Dedifferentiated amniotic fluid mesenchymal stem cell (primary cell): Measurements from ENCODE around the gene MRPS11.
"Not testable (repeated sequence)": the region's sequence is repeated elsewhere in the genome, so short reads cannot be mapped to it uniquely, and the experiment has no call there.

Experiments
- DNase-seq: peaks from one replicate; pipeline ENCODE4 v3.0.0-alpha.2; 2016; ENCODE audit errors: extremely low spot score

MRPS11 gene

DNA sequence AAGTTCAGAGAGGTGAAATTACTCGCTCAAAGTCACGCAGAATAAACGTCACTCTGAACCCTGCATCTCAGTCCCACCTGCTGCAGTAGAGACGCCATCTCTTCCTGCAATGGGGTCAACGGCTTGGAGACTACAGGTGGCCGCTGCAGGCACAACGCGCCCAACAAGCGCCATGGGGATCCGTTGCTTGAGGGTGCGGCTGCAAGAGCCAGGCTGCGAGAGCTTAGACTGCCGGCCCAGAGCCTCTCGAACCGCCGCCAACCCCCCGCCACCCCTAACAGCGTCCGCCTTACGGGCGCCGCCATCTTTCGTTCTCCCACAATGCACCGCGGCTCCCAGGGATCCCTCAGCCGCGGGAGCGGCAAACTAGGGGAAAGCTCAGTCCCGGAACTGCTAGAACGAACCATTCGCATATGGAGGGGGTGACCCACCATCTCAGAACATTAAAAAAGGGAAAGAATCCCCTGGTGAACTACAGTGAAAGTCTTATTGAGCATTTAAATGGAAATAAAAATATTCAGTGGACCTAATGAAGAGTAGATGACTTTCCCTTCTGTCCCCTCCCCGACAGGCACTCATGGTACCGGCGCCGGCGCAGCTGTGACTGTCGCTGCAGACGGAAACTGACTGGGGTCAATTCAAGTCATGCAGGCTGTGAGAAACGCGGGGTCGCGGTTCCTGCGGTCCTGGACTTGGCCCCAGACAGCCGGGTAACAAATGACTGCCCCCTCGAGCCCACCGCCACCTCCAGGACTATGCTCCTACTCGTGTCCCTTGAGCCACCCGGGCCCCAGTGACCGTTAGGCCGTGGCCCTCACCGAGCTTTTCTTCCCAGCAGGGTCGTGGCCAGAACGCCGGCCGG is at the start of gene MRPS11, which contains the start of gene MRPL46:
MRPS11 (plus strand) TSS at position 636 of the 862 bp plus-strand sequence; CDS start at position 646, 10 bp downstream.
MRPL46 (minus strand) TSS at position 316 of the 862 bp plus-strand sequence; CDS start at position 305, 11 bp downstream.
- peak; percentile 86 for DNase-seq

DNA sequence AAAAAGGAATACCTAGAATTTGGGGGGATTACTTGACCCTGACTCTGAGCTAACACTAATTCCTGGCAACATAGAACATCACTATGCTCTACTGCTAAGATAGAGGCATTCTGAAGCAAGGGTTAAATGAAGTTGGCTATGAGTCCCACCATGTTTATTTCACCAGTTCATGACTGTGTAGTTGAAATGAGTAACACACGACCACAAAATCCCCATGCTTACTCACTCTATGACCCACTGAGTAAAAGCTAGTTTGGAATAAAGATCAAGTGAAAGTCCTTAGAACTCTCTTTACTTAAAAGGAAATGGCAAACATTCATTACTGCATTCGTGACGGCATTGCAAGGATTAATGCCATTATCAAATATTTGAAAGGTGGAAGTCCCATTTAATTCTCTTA is 47.7 kb upstream of the MRPS11 start:
- no peak for DNase-seq

DNA sequence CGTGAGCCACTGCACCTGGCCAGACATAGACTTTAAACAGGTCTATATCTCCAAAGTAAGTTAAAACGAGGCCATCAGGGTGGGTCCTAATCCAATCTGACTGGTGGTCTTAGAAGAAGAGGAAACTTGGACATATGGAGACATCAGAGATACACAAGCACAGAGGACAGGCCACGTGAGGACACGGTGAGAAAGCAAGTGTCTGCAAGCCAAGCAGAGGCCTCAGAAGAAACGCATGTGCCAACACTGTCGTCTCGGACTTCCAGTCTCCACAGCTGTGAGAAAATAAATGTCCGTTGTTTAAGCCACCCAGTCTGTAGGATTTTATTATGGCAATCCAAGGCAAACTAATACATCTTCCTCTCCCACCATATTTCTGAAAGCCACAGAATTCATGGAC is 44.2 kb upstream of the MRPS11 start:
- DNase-seq, result no peak

DNA sequence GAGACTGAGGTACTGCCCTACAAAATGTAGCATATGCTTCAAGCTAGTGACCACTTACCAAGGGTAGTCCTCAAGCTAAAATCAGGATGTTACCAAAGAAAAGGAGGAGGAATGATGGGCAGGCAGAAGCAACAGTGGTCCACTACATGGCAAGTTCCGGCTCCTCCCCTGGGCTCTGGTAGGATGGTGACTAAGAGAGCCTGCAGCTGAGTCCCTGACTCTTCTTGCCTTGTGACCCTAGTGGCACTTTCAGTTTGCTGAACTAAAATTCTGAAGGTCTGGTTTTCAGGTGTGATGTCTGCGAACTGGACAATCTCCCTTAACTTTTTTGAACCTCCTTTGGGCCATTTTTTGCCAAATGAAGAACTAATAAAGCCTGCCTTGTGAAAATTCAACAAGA is 41.2 kb upstream of the MRPS11 start:
- DNase-seq, result no peak

DNA sequence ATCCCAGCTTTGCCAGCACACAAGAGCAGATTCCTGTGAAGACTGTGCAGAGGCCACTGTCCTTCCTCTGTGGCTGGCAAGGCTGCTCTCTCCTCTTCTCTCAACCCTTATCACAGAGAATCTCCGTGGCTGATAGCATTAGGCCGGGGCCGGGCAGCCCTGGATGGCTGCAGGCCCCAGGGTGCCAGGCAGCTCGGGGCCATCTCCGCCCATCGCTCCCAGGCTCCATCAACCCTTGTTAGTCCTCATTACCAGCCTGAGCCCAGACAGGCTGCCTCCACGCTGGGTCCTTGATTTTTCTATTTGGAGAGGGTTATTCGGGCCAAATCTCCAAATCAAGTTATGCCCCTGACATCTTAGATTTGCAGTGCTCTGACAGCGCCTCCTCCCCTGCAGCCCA is 39.5 kb upstream of the MRPS11 start:
- DNase-seq, result no peak

DNA sequence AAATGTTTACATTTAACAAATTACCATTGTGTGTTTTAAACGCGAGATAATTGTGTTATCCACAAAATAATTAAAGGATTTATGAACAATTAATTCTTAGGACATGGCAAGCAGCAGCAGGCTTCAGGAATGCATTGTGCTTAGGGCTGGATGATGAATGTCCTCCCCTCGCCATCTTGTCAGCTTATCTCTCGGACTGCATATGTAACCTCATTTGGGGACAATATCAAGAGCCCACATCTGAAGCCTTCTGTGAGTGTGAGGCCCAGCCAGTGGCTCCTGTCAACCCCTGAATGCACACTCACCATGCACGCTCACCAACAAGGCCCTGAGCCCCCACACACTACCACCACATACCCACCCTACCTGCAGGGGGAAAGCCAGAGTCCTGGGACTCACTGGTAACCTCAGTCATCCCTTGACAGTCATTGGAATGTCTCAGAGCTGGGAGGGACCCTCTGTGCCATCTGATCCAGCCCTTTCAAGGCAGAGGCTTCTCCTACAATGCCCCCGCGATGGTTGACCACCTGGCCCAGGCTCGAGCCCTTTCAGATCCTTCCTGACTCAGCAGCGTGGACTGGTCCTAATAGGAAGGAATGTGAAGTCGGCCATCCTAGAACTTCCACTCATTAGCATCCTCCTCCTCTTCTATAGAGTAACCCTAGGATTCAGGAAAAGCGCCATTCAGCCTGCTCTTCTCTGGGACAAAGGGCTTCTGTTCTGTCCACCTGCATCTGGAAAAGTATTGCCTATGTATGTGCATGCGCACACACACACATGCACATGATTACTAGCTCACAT is 38.5 kb upstream of the MRPS11 start:
- DNase-seq, result no peak

DNA sequence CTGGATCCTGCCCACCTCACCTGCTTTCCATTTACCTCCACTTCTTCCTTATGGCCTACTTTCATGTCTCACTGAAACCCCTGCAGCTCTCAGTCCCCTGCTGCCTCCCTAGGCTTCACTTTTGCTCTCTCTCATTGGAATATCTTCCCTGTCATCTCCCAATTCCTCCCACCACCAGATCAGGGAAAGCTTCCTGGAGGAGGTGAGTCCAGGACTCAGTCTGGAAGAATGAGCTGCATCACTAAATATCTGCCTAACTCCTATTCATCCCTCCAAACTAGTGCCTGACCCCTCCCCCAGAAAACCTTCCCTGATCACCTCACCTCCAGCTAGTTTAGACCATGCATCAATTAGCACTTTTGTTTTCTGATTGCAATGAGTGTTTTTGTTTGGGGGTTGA is 37.5 kb upstream of the MRPS11 start:
- DNase-seq, result no peak

DNA sequence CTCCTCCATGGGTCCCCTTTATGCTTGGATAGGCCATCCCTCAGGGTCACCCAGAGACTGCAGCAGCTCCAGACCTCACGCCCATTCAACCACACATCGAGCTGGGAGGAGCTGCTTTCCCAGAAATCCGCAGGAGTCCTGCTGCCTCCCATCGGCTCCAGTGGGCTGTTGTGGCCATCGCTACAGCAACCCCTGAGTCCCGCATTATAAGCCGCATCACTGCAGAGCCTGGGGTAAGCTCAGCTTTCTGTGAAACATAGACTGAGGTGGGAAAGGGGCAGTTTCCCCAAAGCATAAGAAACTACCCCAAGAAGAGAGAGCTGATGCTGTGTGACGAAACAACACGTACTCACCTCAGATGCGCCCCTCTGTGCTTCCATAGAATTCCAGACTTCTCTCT is 36.1 kb upstream of the MRPS11 start:
- DNase-seq, result no peak

DNA sequence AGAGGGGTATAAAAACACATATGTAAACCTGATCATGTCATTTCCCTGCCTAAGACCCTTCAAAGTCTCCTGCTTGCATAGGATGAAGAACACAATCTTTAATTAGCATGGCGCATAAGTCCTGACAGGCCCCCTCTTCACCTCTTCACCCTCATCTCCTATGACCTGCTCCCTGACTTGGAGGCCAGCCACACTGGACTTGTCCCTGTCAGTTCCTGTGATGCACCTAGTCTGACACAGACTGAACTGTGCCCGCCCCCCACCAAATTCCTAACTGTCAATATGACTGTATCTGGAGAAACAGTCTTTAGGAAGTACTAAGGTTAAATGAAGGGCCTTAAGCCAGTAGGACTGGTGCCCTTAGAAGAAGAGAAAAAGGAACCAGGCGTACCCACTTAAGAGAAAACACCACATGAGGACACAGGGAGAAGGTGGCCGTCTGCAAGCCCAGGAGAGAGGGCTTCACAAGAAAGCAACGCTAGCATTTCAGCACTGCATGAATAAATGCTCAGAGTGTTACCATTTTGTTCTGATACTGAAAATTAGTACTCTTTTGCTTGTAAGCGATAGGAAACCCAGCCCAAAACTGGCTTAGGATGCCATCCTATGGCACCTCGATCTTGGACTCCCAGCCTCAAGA is 34.3 kb upstream of the MRPS11 start:
- no peak for DNase-seq

DNA sequence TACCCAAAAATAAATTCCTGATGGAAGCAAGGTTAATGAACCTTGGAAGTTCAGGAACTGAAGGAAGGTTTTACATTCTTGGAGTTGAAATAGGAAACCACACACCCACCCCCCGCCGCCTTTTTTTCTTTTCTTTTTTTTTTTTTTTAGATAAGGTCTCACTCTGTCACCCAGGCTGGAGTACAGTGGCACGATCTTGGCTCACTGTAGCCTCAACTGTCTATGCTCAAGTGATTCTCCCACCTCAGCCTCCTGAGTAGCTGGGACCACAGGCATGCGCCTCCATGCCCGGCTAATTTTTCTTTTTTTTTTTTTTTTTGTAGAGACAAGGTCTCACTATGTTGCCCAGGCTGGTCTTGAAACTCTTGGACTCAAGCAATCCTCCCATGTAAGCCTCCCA is 33.4 kb upstream of the MRPS11 start:
- not testable (repeated sequence) for DNase-seq

DNA sequence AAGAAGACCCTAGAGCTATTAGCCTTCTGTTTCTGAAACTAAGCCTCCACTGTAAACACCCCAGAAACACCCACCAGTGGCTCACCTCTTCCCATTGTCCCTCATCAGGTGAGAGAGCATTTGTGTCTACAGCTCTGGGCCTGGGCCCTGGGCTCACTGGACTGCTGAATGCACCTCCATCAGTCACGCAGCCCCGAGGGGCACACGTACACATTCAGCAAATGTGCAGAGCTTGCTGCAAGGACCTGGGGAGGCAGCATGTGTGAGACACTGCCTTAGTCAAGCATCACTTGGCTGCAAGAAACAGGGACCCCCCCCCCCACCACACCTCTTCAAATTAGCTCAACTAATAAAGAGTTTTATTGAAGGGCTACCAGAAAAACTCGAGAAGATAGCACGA is 29.3 kb upstream of the MRPS11 start:
- no peak for DNase-seq

DNA sequence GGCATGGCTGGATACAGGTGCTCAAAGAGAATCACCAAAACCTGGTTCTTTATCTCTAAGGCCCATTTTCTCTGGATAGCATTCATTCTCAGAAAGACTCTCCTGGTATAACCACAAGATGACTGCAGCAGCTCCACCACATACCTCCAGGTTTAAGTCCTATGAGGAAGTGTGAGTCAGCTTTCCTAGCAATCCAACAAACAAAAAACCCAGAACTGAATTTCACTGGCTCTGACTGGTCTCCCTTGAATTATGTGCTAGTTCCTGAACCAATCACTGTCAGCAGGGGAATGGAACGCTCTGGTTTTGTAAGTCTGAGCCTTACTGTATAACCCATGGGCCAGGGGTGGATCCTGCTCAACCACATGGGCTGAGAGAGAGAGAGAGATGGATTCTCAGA is 27.5 kb upstream of the MRPS11 start:
- no peak for DNase-seq

DNA sequence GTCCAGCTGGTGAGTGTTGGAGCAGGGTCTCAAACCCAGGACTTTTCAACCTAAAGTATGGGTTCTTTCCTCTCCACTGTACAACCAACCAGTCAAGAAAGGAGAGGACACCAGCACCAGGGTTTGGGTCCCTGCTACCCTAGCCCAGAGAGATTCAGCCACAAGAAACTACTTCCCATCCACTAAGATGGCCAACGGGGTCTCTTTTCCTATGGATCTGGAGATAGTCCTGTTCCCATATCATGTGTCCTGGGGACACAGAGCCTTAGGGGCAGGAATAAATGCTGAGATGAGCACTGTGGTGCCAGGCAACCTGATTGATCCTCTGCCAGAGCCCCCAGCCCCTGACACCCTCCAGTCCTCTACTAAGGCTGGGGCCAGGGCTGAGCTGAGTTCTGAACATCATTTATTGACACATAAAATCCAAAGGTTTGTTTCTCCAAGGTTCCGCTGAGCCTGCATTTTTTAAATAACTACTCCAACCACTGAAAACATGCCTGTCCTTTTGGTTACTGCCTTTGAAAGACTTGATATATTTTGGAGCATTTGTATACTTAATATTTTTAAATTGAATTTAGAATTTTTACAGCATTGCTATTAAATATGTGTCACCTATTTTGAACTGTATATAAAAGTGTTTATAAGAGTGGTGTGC is 26.3 kb upstream of the MRPS11 start:
- DNase-seq, result no peak

DNA sequence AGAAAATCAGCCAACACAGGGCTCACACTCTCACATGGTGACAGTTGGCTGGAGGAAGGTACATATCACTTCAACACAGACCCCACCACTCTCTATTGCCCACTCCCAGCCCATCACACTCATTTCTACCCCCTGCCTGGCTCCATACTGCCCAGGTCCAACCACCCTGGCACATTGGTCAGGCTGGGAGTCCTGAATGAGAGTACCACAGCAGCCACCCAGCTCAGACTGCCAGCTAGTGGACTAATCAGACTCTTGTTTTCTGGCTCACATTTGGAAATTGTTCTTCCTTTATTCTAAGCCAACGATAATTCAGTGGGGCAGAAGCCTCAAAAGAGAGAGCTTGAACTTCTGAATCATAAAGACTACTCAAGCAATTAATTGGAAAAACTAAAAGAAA is 20.3 kb upstream of the MRPS11 start:
- no peak for DNase-seq

DNA sequence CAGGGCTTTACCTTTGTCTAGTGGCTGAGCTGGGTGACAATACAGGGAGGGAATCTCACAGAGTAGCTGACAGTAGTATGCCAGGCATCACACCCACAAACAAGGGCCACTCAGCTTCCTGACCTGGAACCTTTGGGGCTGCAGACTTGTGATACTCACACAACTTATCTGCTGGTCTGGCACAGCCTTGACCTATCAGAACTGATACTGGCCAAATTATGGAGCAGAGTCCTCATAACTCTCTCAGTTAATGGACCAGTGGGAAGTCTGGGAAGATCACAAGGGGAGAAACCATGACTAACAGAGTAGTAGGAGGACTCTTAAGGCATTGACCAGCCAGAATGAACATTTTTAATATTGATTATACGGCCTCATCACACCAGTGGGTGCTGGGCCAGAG is 19.8 kb upstream of the MRPS11 start:
- DNase-seq, result no peak

DNA sequence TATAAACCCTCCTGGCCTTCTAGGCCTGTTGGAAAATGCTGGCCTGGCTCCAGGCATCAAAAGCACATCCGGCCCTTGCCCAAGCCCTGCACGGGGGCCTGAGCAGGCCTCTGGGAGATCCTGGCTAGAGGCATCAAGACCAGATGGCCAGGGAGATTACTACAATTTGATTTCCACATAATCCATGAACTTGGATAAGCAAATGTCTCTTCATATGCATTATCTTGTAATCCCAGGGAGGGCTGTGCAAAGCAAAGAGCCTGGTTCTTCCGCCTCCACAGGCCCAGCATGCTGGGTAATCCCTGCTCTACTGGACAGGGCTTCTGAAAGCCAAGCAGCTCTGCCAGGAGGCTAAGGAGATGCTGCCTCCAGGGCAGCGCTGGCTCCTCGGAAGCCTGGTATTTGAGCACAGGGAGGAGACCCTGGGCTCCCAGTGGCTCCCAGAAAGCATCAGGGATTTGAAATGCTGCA is 18.5 kb upstream of the MRPS11 start:
- DNase-seq, result no peak

DNA sequence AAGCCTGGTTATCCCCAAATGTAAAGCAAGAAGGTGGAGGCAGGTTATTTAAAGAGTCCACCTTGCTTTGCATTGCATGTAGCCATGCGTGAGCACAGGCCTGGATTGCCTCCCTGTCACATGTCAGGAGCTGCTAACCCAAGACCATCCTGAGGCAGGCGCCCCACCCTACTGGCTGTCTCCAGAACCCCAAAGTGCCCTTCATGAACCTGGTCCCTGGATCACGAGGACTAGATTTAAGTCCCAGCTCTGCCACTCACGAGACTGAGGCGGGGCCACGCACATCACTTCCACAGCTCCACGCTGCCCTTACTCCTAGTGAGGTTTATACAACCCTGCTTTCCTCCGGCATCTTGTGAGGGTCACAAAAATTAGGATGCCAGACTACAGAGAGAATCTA is 17.9 kb upstream of the MRPS11 start:
- DNase-seq, result no peak

DNA sequence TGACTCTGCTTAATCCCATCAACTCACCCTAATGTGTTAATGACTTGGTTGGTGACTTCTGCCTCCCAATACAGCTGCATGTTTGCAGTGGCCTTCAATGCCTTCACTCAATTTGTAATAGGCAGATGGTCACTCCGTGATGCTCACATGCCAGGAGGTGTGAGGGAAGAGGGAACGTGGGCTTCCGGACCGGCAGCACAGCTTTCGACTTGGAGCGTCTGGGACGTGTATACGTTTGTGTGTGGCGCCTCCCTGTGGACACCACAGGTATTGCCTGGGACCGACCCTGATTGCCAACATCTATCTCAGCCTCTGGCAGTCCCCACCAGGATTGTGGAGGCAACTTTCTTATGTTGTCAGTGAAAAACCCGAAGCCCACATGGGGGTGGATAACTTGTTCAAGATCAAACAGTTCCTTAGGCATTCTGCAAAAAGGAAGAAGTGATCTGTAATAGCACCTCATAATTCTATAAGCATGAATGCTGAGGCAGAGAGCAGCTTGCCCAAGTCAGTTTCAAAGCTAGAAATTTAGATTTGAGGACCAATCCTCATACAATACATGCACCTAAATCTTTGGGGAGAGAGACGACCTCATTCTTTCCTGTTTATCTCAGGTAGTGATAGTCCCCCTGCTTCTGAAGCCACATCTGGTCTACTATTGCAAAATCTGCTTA is 17.2 kb upstream of the MRPS11 start:
- peak; percentile 44 for DNase-seq

DNA sequence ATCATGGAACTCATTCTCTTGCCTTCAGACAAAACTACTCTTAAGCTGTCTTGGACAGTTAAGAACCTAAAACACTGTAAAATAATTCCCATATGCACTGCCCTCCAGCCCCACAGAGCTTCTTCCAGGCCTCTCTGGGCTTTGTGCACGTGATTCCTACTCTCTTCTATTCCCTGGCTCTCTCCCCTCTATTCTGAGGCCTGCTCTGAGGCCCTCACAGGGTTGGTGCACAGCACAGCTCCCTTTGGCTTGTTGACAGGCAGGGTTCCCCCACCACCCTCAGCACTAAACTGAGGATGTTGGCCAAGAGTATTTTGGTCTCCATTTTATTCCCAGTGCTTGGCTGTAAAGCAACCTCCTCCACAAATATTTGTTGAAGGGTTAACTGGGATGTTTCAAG is 13.9 kb upstream of the MRPS11 start:
- DNase-seq, result no peak

DNA sequence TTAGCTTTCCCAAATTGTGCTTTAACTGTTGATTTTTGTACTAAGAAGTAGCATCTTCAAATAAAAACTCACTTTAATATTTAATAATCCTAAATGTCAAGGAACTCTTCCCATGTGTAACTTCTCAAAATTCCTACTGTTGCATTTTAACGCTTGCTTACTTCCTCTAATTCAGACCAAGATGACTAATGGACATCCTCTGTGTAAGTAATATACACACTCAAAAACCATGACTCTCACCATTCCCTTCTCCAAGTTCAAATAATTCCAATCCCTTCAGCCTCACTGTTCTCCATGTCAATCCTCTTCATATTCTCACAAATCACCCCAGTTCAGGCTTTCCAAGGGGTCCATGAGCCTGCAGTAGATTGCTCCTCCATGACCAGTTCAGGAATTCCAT is 13.3 kb upstream of the MRPS11 start:
- no peak for DNase-seq
